Measurements from ENCODE around the gene SDF2.

SDF2 gene

GRCh38 chr17:28661635-28662526 lies at the start of gene SDF2, which contains the start of gene SUPT6H:
Gene SDF2, minus strand, starts transcription at chr17:28661906. Its CDS starts 30 bp downstream, at chr17:28661876.
Gene SUPT6H, plus strand, starts transcription at chr17:28662205. Its CDS starts 11,197 bp downstream, at chr17:28673402.
- peak; percentile 97 for DNase-seq

- peak; percentile 95 for DNase-seq
Measured at GRCh38 chr17:28710861-28711722, 49.4 kb upstream of the SDF2 start.

- no peak for DNase-seq
Measured at GRCh38 chr17:28707339-28707720, 45.6 kb upstream of the SDF2 start.

GRCh38 chr17:28706471-28707338 lies 45.0 kb upstream of the SDF2 start:
- DNase-seq, result no peak

- no peak for DNase-seq
Measured at GRCh38 chr17:28705728-28706334, 44.1 kb upstream of the SDF2 start.

GRCh38 chr17:28705074-28705659 lies 43.5 kb upstream of the SDF2 start:
- no peak for DNase-seq

GRCh38 chr17:28704219-28704858 lies 42.6 kb upstream of the SDF2 start:
- no peak for DNase-seq

- DNase-seq, result no peak
Measured at GRCh38 chr17:28703552-28704218, 42.0 kb upstream of the SDF2 start.

GRCh38 chr17:28702752-28703150 lies 41.0 kb upstream of the SDF2 start:
- DNase-seq, result no peak

- DNase-seq, result no peak
Measured at GRCh38 chr17:28702026-28702751, 40.5 kb upstream of the SDF2 start.

- DNase-seq, result no peak
Measured at GRCh38 chr17:28700830-28701492, 39.3 kb upstream of the SDF2 start.

GRCh38 chr17:28700278-28700677 lies 38.6 kb upstream of the SDF2 start:
- DNase-seq, result no peak

- peak; percentile 34 for DNase-seq
Measured at GRCh38 chr17:28698253-28698941, 36.7 kb upstream of the SDF2 start.

- DNase-seq, result no peak
Measured at GRCh38 chr17:28693869-28694268, 32.2 kb upstream of the SDF2 start.

- no peak for DNase-seq
Measured at GRCh38 chr17:28689011-28689410, 27.3 kb upstream of the SDF2 start.

- no peak for DNase-seq
Measured at GRCh38 chr17:28688481-28688880, 26.8 kb upstream of the SDF2 start.

- DNase-seq, result no peak
Measured at GRCh38 chr17:28686296-28686695, 24.6 kb upstream of the SDF2 start.

GRCh38 chr17:28685366-28685765 lies 23.7 kb upstream of the SDF2 start:
- no peak for DNase-seq

- DNase-seq, result no peak
Measured at GRCh38 chr17:28684963-28685362, 23.3 kb upstream of the SDF2 start.
